BE2C (cell line): ENCODE data around the gene ELOVL2.
"Not testable (repeated sequence)": the region's sequence is repeated elsewhere in the genome, so short reads cannot be mapped to it uniquely, and the experiment has no call there.

Source experiments
- DNase-seq: peaks from one replicate; pipeline ENCODE4 v3.0.0-alpha.2; 2020
- H3K27me3 ChIP-seq: fragments of 250-450 bp; sonication (Bioruptor Pico); 2 replicates; pipeline ENCODE4 v1.5.1; 2020; ENCODE audit warnings: mild to moderate bottlenecking
- H3K36me3 ChIP-seq: fragments of 250-450 bp; sonication (Bioruptor Pico); 2 replicates; pipeline ENCODE4 v1.5.1; 2020; ENCODE audit warnings: mild to moderate bottlenecking
- H3K4me1 ChIP-seq: fragments of 250-450 bp; sonication (Bioruptor Pico); 2 replicates; pipeline ENCODE4 v1.5.1; 2020
- H3K4me3 ChIP-seq: 2 replicates; pipeline ENCODE4 v1.5.1; 2011; ENCODE audit warnings: low read depth, low read length
- H3K9me3 ChIP-seq: fragments of 250-450 bp; sonication (Bioruptor Pico); 2 replicates; pipeline ENCODE4 v1.5.1; 2020
- TF ChIP-seq, protein P1 (sequence below): IDR thresholded peaks from 2 replicates; pipeline ENCODE4 v1.5.1; 2012; ENCODE audit warnings: mild to moderate bottlenecking, low read depth, low read length

ELOVL2 gene

DNA sequence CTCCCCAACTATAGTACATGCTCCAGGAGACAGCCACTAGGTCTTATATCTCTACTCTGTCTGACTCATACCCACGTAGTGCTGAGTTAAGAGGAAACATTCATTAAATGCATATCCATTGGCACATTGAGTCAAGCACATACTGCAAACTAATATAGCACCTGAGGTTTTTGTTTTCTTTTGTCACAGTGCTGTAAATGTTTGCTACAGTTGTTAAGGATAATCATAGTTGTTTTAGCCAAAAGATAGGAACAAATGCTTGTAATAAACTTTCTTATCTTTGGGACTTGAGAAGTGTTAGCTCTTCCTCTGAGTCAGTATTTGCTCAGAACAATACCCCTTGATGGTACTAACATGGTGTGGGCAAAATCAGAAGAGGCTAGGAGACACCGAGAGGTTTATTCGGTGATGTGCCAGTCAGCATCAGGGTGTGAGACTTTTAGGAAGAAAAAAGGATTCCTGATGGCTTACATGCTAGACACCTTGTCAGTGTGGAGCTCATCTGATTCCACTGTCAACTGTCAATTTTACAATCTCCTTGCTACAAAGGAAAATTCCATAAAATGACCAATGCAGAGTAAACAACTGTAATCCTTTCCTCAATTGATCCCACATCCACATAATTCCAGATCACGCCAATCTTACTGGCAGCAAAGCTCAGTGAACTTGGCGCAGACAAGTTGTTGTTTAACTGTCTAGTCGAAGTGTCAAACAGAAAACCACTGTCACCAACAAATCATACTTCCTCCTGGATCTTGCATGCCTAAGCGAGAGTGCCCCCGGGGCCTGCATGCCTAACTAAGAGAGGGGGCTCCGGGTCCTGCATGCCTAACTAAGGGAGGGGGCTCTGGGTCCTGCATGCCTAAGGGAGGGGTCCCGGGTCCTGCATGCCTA is 36.1 kb downstream of the ELOVL2 start:
- Histone ChIP-seq H3K4me1 (no peaks in the 10 kb centered on the region), H3K9me3 (no peaks in the 10 kb centered on the region), H3K4me3 (no peak overlapping the region), H3K36me3 (no peaks in the 10 kb centered on the region), H3K27me3 (0 out of 2 replicates have a peak, but pooled peaks cover 6% of the 10 kb centered on the region)
- DNase-seq = no peak
- TF ChIP-seq, protein P1, sequence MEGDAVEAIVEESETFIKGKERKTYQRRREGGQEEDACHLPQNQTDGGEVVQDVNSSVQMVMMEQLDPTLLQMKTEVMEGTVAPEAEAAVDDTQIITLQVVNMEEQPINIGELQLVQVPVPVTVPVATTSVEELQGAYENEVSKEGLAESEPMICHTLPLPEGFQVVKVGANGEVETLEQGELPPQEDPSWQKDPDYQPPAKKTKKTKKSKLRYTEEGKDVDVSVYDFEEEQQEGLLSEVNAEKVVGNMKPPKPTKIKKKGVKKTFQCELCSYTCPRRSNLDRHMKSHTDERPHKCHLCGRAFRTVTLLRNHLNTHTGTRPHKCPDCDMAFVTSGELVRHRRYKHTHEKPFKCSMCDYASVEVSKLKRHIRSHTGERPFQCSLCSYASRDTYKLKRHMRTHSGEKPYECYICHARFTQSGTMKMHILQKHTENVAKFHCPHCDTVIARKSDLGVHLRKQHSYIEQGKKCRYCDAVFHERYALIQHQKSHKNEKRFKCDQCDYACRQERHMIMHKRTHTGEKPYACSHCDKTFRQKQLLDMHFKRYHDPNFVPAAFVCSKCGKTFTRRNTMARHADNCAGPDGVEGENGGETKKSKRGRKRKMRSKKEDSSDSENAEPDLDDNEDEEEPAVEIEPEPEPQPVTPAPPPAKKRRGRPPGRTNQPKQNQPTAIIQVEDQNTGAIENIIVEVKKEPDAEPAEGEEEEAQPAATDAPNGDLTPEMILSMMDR = no peak

DNA sequence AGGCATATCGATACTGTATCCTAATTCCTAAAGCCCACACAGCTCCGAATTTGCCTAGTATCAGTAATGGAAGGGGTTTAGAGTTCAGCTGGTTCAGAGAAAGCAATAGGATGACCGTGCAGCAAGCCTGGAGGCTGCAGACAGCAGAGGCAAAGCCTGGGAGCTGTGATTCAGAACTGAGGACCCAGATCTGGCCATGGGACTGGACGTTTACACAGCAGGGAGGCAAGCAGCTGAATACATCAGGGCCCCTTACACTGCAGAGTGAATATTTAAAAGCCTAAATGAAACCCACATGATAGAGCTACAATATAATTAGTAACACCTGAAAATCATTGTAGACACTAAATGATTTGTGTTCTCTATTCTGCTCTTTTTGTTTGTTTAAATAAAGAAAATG is 38.0 kb downstream of the ELOVL2 start:
- TF ChIP-seq, protein P1 = no peak
- H3K9me3 ChIP-seq = no peaks in the 10 kb centered on the region
- no peak for DNase-seq
- no peaks in the 10 kb centered on the region for H3K4me1 ChIP-seq
- H3K4me3 ChIP-seq = no peak overlapping the region
- 0 out of 2 replicates have a peak, but pooled peaks cover 6% of the 10 kb centered on the region for H3K27me3 ChIP-seq
- H3K36me3 ChIP-seq = no peaks in the 10 kb centered on the region

DNA sequence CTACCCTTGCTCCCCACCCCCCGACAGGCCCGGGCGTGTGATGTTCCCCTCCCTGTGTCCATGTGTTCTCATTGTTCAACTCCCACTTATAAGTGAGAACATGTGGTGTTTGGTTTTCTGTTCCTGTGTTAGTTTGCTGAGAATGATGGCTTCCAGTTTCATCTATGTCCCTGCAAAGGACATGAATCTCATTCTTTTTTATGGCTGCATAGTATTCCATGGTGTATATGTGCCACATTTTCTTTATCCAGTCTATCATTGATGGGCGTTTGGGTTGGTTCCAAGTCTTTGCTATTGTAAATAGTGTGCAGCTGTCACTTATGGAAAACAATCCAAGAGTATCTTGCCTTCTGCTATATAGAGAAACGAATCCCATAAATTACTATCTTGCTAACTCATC is 40.8 kb downstream of the ELOVL2 start:
- H3K36me3 ChIP-seq, H3K27me3 ChIP-seq, DNase-seq, H3K4me1 ChIP-seq, H3K9me3 ChIP-seq, H3K4me3 ChIP-seq: not testable (repeated sequence)

DNA sequence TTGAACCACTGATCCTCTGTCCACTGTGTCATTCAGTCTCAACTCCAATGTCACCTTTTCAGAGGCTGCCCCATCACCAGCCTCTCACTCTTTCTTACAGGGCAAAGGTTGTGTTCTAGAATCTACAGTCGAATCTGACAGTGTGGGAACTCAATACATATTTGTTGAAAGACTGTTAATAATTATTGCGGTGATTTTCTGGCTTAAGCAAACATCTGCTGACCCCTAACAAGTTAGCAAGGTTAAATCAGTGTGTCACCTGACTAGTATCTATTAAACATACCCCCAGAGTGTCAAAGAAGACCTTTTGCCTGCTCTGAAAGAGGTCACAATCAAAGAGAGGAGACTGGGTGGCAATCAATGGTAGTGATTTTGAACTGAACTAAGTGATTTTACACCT is 41.9 kb downstream of the ELOVL2 start:
- H3K27me3 ChIP-seq = no peaks in the 10 kb centered on the region
- DNase-seq = no peak
- no peaks in the 10 kb centered on the region for H3K4me1 ChIP-seq
- H3K9me3 ChIP-seq = no peaks in the 10 kb centered on the region
- H3K4me3 ChIP-seq = no peak overlapping the region
- H3K36me3 ChIP-seq = no peaks in the 10 kb centered on the region
- TF ChIP-seq, protein P1 = no peak

DNA sequence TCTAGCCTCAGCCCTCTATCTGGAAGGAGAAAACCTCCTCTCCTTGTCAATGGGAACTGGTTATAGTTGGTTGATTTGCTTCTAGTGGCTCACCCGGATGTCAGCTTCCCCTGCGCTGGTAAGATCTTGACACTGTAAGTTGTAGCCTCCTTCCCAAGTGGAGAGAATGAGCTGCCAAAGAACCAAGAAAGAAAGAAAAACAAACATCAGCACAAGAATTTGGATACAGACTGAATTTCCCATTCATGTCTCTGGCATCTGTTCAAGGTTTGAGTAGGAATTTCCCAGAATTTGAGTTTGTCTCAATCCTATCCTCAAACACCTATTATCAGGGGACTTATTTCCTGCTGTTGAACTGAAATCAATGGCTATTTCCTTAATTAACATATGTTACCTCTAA is 44.1 kb downstream of the ELOVL2 start:
- no peak overlapping the region for H3K4me3 ChIP-seq
- DNase-seq = no peak
- no peaks in the 10 kb centered on the region for H3K4me1 ChIP-seq
- H3K36me3 ChIP-seq = no peaks in the 10 kb centered on the region
- H3K9me3 ChIP-seq = no peaks in the 10 kb centered on the region
- TF ChIP-seq, protein P1 = no peak
- H3K27me3 ChIP-seq = no peaks in the 10 kb centered on the region

DNA sequence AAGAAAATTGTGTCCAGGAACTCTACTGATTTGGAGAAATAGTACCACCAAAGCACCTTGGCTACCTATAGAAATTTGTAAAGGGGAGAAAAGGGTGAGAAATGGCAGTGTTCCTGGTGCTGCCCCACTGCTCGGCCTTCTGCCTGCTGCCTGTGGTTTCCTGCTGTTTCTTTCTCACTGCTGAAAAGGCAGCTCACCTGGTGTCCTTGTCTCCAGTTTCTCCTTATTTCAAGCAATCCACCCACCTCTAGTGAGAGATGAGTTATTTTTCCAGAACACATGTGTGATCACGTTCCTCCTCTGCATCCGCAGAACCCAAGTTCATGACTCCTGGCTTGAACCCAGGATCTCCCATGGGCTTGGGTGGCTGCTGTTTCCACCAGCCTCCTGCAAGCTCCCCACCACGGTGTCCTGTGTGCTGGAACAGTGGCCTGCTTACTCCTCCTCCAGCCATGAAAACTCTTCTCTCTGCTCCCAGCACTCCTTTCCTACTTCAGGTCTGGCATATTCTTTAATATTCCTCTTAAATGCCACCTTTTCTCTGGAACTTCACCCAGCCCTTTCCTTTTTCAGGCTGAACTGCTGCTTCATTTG is 48.9 kb downstream of the ELOVL2 start:
- Histone ChIP-seq H3K4me3 (no peak overlapping the region), H3K4me1 (no peaks in the 10 kb centered on the region), H3K9me3 (no peaks in the 10 kb centered on the region), H3K27me3 (no peaks in the 10 kb centered on the region), H3K36me3 (no peaks in the 10 kb centered on the region)
- DNase-seq = no peak
- TF ChIP-seq, protein P1 = no peak
